ENCODE measurements around the gene CAMK4. TPM values are rescaled to one million over a fixed set of nuclear protein-coding genes. Genes with fewer than 3 reads are reported as not detected.
A peak's percentile ranks its signal among the peaks of the same experiment; 100 is the strongest.

Gene CAMK4
- total RNA-seq, 1 donor, result 1.3 TPM

- TF ChIP-seq CTCF (IDR thresholded peaks at IDR 0.05; ENCODE audit: insufficient read depth, low read depth, low read length), result no peak
- no peak overlapping the region for H3K4me3 ChIP-seq (ENCODE audit: low read depth, low read length)
- DNase-seq (ENCODE audit: low read depth), result peak; percentile 3
Observed at GRCh38 chr5:111227801-111228200, 3.6 kb downstream of the CAMK4 start.

GRCh38 chr5:111228520-111229220 is 4.5 kb downstream of the CAMK4 start:
- H3K4me3 ChIP-seq (ENCODE audit: low read depth, low read length), result no peak overlapping the region
- TF ChIP-seq CTCF (IDR thresholded peaks at IDR 0.05; ENCODE audit: insufficient read depth, low read depth, low read length), result no peak
- no peak for DNase-seq (ENCODE audit: low read depth)

DNA sequence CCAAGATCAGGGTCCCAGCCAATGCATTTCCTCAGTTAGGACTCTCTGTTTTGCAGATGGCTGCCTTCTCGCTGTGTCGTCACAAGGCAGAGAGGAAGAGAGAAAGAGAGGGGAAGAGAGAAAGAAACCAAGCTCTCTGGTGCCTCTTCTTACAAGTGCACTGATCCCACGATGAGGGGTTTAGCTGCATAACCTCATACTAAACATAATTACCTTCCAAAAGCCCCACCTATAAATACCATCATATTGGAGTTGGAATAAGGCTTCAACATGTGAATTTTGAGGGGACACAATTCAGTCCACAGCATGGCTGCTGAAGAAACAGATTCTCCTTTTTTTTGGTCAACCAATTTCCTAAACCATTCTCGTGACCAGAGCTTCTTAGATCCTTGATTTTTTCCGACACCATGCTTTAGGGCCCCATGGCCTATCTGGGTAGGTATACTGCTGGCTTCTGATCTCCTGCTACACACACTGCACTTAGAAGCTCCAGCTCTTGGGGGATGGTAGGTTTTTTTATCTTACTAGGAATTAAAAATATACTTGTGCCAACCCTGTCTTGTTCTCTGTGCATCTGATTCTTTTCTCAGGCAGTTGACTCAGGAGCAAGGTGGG is 5.1 kb downstream of the CAMK4 start:
- no peak for TF ChIP-seq CTCF (IDR thresholded peaks at IDR 0.05; ENCODE audit: insufficient read depth, low read depth, low read length)
- H3K4me3 ChIP-seq (ENCODE audit: low read depth, low read length), result no peak overlapping the region

GRCh38 chr5:111229871-111230810 is 6.0 kb downstream of the CAMK4 start:
- DNase-seq (ENCODE audit: low read depth), result no peak
- no peak for TF ChIP-seq CTCF (IDR thresholded peaks at IDR 0.05; ENCODE audit: insufficient read depth, low read depth, low read length)
- H3K4me3 ChIP-seq (ENCODE audit: low read depth, low read length), result no peak overlapping the region

More for the DNA sequence above, 5.1 kb downstream of the CAMK4 start:
- DNase-seq (ENCODE audit: low read depth), result no peak

DNA sequence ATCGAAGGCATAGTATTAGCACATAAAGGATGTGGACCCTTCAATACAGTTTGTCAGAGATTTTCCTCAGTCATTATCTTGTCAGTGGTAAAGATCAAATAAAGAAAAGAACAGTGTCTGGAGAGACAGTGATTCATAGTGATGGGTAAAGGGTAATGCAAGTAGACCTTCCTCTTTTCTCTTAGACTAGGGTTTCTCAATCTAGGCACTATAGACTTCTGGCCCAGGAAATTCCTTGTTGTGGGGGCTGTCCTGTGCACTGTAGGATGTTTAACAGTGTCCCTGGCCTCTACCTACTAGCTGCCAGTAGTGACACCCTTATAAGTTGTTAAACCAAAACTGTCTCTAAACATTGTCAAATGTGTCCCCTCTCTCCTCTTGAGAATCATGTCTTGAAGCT is 6.9 kb downstream of the CAMK4 start:
- no peak overlapping the region for H3K4me3 ChIP-seq (ENCODE audit: low read depth, low read length)
- TF ChIP-seq CTCF (IDR thresholded peaks at IDR 0.05; ENCODE audit: insufficient read depth, low read depth, low read length), result no peak
- DNase-seq (ENCODE audit: low read depth), result no peak

- no peak overlapping the region for H3K4me3 ChIP-seq (ENCODE audit: low read depth, low read length)
- no peak for DNase-seq (ENCODE audit: low read depth)
- no peak for TF ChIP-seq CTCF (IDR thresholded peaks at IDR 0.05; ENCODE audit: insufficient read depth, low read depth, low read length)
Observed at GRCh38 chr5:111232311-111233051, 8.3 kb downstream of the CAMK4 start.

Measured in fibroblast of villous mesenchyme (primary cell).